Measurements from ENCODE around the gene OGFOD1.
"Not testable (repeated sequence)": the region's sequence is repeated elsewhere in the genome, so short reads cannot be mapped to it uniquely, and the experiment has no call there.

The OGFOD1 gene

GRCh38 chr16:56480776-56481467 lies 29.6 kb downstream of the OGFOD1 start:
- no peak for DNase-seq (ENCODE audit: low read depth)

GRCh38 chr16:56481468-56482122 lies 30.2 kb downstream of the OGFOD1 start:
- DNase-seq (ENCODE audit: low read depth), result no peak

DNA sequence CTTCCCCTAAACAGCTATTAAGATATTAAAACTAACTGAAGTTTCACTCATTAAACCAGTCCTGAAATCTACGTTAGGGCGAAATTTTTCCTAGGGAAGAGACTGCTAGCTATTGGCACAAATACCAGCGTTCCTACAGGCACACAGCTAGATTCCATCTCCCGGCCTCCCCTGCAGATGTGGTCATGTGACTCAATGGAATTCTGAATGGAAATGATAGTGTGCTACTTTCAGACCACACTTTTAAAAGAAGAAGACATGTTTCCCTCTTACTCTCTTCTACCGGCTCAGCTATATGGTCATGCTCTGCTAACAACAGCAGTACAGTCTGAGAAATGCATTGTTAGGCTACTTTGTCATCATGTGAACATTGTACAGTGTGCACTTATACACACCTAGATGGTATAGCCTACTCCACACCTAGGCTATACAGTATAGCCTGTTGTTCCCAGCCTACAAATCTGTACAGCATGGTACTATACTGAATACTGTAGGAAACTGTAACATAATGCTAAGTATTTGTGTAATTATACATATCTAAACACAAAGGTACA lies 31.4 kb downstream of the OGFOD1 start:
- no peak for DNase-seq (ENCODE audit: low read depth)

DNA sequence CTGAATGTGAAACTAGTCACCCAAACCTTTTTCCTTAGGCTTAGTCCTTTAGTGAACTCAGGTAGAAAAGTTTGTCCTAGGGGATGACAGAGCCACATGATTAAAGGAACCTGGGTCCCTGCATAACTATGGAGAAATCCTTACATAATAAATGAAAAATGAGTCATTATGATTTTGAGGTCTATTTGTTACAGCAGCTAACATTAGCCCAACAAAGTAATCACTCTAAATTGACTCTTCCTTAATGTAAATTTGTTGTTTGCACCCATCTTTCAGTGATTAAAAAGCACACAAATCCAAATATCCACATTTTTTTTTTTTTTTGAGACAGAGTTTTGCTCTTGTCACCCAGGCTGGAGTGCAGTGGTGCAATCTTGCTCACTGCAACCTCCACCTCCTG lies 32.0 kb downstream of the OGFOD1 start:
- no peak for DNase-seq (ENCODE audit: low read depth)

DNA sequence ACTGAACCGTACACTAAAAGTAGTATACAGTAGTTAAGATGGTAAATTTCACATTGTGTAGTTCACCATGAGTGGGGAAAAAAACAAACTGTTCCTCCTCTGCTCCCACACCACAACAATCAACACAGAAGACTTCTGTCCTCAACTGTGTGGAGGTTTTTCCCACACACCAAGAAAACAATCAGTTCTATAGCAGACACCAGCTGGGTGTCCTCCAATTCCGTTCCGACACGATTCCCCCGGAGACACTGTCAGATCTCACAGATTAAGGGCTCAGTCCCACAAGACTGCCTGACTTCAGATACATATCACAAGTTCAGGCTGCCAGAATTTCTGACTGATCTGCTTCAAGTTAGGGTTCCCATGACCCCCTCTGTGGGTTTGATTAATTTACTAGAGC lies 36.7 kb downstream of the OGFOD1 start:
- no peak for DNase-seq (ENCODE audit: low read depth)

- DNase-seq (ENCODE audit: low read depth), result not testable (repeated sequence)
Observed at GRCh38 chr16:56488868-56489267, 37.5 kb downstream of the OGFOD1 start.

DNA sequence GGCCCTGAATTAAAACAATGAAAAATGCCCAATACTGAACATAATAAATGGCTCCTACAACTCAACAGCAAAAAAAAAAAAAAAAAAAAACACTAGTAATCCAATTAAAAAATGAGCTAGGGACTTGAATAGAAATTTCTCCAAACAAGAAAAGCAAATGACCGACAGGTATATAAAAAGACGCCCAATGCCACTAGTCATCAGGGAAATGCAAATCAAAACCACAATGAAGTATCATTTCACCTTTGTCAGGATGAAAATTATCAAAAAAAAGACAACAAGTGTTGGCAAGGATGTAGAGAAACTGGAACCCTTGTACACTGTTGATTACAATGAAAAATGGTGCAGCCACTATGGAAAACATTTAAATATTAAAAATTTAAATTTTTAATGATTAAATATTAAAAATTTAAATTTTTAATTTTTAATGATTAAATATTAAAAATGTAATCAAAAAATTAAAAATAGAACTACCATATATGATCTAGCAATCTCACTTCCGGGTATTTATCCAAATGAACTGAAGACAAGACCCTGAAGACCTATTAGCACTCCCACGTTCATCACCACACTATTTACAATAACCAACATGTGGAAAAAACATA lies 40.4 kb downstream of the OGFOD1 start:
- no peak for DNase-seq (ENCODE audit: low read depth)

DNA sequence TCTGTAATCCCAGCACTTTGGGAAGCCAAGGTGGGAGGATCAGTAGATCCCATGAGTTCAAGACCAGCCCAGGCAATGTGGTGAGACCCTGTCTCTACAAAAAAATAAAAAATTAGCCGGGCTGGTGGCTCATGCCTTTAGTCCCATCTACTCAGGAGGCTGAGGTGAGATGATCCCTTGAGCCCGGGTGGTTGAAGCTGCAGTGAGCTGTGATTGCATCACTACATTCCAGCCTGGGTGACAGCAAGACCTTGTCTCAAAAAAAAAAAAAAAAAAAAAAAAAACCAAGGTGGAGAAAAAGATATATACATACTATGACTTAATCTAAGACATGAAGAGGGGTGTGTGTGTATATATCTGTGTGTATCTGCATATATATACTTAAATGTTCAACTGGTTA lies 41.8 kb downstream of the OGFOD1 start:
- no peak for DNase-seq (ENCODE audit: low read depth)

- no peak for DNase-seq (ENCODE audit: low read depth)
Observed at GRCh38 chr16:56493815-56494214, 42.5 kb downstream of the OGFOD1 start.

GRCh38 chr16:56505181-56505580 lies 53.8 kb downstream of the OGFOD1 start:
- no peak for DNase-seq (ENCODE audit: low read depth)

- DNase-seq (ENCODE audit: low read depth), result no peak
Observed at GRCh38 chr16:56506941-56507340, 55.6 kb downstream of the OGFOD1 start.

DNA sequence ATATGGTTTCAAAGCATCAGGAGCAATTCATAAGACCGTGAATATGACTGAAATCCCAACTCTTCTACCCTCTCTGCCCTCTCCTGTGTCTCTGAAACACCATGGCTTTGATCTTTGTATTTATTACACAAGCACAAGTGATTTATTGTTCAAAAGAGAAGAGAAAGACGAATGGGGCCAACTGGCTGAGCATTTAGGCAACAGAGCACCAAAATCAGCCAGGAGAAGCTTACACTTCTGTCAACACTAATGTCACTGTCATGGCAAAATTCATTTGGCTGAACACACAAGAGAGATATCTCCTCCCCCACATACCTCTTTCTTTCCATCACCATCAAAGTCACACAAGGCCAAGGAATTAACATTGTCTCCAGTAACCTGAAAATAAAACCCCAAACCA lies 59.2 kb downstream of the OGFOD1 start:
- DNase-seq (ENCODE audit: low read depth), result no peak

DNA sequence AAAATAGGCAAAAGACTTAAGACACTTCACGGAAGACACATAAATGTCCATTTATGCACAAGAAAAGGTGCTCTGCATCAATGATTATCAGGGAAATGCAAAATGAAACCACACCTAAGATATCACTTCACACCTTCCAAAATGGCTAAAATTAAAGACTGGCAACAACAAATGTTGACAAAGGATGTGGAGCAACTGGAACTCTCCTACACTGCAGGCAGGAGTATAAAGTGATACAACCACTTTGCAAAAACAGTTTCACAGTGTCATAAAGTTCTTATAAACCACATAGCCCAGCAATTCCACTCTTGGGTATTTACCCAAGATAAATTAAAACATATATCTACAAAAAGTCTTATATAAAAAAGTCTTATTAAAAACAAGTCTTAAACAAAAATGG lies 60.7 kb downstream of the OGFOD1 start:
- DNase-seq (ENCODE audit: low read depth), result no peak

DNA sequence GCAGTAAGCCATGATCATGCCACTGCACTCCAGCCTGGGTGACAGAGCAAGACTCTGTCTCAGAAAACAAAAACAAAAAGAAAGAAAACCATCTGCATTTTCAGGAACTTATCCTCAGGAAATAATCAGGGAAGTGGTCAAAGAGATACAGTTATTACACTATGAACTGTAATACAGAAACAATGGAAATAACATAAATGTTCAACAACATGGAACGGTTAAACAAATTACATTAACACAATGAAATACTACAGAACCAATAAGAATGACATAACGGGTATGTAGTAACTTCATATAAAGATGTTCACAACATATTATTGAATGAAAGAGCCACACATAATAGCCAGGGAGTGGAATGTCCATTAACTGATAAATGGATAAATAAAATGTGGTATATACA lies 61.7 kb downstream of the OGFOD1 start:
- no peak for DNase-seq (ENCODE audit: low read depth)

- DNase-seq (ENCODE audit: low read depth), result peak; percentile 20
Observed at GRCh38 chr16:56513972-56514371, 62.6 kb downstream of the OGFOD1 start.

DNA sequence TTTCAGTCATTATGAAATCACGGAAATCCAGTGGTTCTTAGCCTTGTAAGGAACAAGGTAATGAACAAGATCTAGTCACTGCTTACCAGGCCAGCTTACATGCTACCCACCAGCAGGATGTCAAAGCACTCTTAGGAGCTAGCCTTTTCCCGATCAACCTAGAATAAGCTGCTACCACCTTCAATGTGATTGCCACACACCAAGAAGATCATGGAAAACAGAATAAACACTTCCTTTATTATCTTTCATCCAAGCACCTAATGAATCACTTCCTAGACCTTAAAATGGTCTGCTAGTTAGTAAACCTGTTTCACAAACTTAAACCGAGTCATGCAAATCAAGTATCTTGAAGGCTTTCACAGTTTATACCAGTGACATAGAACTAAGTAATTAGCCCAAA lies 63.5 kb downstream of the OGFOD1 start:
- DNase-seq (ENCODE audit: low read depth), result no peak

DNA sequence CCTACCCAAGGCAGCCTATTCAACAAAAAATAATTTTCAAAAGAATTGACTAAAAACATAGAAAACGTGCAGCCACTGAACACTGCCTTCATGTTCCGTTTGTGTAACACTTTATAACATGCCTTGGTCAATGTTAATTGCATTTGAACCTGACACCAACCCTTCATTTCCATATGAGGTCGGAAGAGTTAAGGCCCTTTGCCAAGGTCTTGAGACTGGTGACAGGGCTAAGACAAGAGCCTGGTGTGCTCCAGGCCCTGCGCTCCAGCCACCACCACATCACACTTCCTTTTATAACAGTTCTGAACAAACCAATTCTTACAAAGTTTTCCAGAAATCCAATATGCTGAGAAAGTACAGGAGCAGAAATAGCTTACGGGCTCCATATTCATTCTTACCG lies 64.3 kb downstream of the OGFOD1 start:
- DNase-seq (ENCODE audit: low read depth), result no peak

GRCh38 chr16:56517206-56517605 lies 65.9 kb downstream of the OGFOD1 start:
- DNase-seq (ENCODE audit: low read depth), result no peak

GRCh38 chr16:56518425-56518824 lies 67.1 kb downstream of the OGFOD1 start:
- DNase-seq (ENCODE audit: low read depth), result no peak

GRCh38 chr16:56519459-56520250 lies 68.3 kb downstream of the OGFOD1 start, which contains the start of gene BBS2:
Gene BBS2 (minus strand): TSS chr16:56520024. CDS start chr16:56519862, 162 bp downstream.
- peak; percentile 84 for DNase-seq (ENCODE audit: low read depth)

- DNase-seq (ENCODE audit: low read depth), result no peak
Observed at GRCh38 chr16:56520251-56520577, 68.9 kb downstream of the OGFOD1 start.

- DNase-seq (ENCODE audit: low read depth), result no peak
Observed at GRCh38 chr16:56525236-56525635, 73.9 kb downstream of the OGFOD1 start.

Data from stimulated activated CD8-positive, alpha-beta memory T cell treated with anti-CD3 and anti-CD28 coated beads, Interleukin-12 subunit alpha, Interleukin-12 subunit beta, amount 100 ng/mL, for 1 hour (primary cell).